GM21619 (cell line): ENCODE measurements around the gene ZNF598.
A peak's percentile ranks its signal among the peaks of the same experiment; 100 is the strongest.
"Not testable (repeated sequence)": the region's sequence is repeated elsewhere in the genome, so short reads cannot be mapped to it uniquely, and the experiment has no call there.

Experiments
- ATAC-seq: cut with Tn5 transposase; IDR thresholded peaks from one replicate; pipeline ENCODE4 v1.9.1; 2021; ENCODE audit not compliant: unreplicated experiment

ZNF598 gene

DNA sequence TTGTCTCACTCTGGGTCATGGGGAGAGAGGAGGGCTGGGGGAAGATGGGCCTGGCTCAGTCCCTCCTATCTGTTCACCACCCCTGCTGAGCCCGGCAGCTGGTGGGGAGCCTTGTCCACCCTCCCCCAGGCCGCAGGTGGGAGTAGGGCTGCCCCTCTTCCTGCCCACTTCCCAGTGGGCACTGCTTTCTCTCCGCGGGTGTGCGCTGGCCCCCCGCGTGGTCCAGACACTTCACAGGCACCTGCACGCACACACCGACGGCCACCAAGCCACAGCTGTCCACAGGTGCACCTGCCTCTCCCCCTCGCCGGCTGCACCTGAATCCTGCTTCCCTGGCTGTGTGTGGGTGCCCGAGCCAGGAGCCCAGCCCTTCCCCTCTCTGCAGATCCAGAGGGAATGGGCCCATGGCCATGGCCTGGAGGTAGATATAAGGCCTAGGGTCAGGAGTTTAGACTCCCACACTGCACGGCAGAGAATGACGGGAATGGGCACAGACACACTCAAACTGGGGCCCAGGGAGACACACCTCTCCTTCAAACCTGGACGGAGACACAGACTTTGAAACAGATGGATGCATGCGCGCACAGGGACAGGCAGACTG lies 19.1 kb upstream of the ZNF598 start:
- ATAC-seq: no peak

DNA sequence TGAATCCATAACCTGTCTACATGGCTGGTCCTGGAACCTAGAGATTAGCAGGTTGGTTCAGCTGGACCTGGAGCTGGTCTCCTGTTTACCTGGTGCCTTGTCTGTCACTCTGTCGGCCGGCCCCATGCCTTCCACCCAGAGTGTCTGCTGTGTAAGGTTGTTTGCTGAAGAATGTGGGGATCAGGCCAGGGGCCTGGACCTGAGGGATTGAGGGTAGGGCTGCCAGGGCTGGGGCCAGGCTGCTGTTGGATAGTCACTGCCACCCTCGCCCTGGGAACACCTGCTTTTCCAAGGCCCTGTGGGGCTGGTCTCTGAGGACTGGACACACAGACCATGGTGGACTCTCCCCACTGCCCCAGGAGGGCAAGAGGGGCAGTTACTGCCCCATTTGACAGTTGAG lies 18.5 kb upstream of the ZNF598 start:
- ATAC-seq: no peak

DNA sequence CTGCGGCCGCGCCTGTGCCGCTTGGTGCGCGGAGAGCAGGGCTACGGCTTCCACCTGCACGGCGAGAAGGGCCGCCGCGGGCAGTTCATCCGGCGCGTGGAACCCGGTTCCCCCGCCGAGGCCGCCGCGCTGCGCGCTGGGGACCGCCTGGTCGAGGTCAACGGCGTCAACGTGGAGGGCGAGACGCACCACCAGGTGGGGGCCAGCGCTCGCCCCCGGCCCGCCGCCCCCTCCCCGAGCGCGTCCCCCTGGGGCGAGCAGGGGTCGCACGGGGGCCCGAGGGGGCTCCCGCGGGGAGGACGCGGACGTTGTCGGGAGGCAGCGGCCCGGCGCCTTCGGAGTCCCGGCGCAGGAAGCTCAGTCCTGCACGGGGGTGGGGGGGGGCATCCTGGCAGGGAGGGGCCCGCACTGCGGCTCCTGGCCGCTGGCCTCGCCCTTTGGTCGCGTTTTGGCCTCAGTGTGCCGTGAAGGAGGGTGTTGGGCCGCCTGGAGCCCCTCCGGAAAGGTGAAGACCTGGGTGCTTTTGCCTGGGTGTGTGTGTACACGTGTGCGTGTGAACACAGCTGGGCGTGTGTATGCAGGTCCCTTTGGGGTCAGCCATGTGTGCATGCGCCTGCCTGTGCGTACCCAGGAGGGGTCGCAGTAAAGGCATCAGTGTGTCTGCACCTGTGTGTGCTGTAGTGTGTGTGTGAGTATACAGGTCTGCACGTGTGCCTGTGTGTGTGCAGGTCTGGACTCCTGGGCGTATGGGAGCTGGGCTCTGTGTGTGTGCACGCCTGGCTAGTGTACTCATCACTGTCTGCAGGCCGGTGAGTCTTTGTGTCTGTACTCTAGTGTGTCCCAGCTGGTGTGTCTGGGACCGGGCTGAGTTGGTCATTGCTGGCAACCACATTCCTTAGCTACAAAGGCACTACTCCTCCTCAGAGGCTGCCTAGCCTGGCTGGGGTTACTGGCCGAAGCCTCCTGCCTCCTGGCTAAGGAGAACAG lies 17.7 kb upstream of the ZNF598 start:
- no peak for ATAC-seq

DNA sequence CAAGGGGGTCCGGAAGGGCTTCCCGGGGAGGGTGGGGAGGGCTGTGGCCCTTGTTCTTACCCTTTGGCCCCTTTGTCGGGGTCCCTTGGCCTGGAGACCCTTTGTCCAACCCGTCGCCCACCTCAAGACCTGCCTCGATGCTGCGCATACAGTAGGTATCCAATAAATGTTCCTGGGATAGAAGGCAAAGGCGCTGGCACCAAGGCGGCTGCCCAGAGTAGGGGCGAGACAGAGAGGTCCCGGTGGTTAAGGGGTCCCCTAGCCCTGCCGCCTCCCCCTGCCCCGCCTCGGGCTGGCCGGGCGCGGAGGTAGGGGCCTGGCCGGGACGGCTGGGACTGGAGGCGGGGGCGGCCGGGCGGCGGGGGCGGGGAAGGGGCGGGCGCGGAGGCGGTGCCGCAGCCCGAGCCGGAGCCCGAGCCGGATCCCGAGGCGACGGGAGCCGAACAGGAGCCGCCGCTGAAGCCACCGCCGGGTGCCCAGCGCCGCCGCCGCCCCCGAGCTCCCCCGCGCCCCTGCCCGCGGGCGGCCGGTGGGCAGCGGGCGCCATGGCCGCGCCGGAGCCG lies 16.9 kb upstream of the ZNF598 start, which contains the start of gene NHERF2:
Gene NHERF2 (plus strand): TSS at position 442 of the 563 bp plus-strand sequence. CDS start 104 bp downstream, at position 546.
- no peak for ATAC-seq

DNA sequence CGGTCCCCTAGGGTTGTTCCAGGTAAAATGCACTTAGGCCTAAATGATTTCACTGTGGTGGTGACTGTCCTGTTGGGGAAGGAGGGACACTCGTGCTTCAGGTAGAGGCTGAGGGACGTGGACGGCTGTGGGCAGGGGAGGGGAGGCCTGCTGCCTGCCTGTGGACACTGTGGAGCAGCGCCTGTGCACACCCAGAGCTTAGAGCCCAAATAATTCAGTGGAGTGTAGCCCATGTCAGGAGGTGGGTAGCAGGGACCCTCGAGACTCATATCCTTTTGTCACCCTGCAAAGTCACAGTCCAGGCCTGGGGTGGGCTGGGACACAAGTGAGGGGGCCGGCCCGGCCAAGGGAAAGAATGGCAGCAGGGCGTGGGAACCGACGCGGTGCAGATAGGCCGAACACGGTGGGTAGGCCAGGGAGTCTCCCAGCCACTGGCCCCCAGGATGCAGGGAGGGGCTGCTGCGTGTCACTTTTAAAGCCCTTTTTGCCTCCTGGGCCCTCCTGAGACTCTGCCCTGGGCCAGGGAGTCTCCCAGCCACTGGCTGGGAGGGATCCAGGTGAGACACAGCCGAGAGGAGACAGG lies 16.3 kb upstream of the ZNF598 start:
- ATAC-seq: no peak

DNA sequence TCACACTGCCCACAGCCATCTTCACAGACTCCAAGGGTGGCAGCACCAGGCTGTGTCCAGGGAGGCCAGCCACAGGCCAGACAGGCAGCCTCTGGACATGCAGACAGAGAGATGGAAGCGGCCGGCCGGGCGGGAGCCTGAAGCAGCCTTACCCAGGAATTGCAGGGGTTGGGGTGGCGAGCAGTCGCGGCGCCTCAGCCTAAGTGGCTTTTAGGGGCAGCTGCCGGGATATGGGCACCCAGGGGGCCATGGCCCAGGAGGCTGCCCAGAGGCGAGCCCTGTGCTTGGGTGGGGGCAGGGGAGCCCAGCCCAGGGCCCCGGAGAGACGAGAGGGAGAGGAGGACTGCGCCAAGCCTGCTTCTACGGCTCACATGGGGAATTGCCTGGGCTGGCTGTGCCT lies 15.6 kb upstream of the ZNF598 start:
- ATAC-seq: no peak

DNA sequence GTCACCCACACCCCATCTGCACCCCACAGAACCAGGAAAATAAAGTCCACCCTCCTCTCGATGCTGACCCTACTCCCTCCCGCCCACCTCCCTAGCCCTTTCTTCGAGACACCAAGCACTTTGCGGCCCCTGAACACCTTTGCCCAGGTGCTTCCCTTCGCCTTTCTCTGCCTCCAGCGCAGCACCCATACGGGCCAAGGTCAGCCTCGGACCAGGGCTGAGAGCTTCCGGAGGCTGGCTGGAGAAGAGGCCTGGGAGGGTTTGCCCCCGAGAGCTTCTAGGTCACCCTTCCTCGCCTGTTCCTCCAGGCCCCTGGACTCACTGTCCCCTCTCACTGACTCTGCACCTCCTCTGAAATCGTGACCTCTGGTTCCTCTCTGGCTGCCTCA lies 14.4 kb upstream of the ZNF598 start:
- no peak for ATAC-seq

DNA sequence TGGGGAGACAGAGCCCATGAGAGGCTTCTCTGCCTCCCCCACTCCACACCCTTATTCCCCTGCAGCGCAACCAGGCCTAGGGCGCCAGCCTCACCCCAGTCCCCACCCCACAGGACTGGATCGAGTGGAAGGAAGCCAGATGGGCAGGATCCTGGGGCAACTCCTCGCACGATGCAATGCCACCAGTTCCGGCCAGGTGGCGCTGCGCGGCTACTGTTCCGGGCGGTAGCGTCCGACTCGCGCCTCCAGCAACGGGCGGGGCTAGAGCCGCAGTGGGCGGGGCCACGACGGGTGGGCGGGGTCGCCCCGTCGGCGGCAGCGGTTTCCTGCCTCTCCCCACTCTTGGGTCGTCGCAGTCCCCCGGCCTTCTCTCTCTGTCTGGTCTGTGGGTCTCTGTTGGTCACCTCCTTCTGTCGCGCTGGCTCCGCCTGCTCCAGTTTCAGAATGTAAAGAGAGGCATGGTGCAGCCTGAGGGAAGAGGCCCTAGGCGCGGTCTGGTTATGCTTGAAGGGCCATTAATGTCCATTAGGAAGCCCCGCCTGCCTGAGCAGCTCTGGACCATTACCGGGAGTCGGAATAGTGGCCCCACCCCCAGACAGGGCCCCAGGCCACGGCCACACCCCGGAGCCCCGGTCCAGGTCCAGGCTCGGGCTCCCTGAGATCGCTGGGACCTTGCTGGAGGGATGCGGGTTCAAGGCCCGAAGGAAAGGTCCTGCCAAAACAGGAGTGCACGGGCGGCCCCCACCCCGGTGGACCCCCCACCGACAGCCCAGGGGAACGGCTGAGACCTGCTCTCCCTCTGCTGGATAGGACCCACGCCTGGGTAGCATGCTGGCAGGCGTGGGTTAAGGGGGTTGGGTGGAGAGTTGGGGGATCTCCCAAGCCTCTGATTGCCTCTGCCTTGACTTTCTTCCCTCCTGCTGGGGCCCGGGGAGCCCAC lies 13.7 kb upstream of the ZNF598 start:
- ATAC-seq: peak; percentile 75

DNA sequence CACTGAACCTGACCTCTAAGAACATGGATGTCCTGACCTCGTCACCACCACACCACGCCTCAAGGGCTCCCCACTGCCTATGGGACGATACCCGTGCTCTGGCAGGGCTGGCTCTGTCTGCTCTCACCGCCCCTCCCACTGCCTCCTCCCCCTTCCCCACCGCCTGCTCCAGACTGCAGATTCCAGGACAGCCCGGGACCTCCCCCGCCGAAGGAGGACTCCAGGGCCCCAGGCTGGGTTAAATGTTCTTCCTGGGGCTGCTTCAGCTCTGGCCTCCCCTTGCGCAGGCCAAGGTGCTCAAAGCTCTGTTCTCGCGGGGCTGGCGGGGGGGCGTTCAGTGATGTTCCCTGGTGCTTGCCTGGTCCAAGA lies 13.1 kb upstream of the ZNF598 start:
- ATAC-seq: no peak

DNA sequence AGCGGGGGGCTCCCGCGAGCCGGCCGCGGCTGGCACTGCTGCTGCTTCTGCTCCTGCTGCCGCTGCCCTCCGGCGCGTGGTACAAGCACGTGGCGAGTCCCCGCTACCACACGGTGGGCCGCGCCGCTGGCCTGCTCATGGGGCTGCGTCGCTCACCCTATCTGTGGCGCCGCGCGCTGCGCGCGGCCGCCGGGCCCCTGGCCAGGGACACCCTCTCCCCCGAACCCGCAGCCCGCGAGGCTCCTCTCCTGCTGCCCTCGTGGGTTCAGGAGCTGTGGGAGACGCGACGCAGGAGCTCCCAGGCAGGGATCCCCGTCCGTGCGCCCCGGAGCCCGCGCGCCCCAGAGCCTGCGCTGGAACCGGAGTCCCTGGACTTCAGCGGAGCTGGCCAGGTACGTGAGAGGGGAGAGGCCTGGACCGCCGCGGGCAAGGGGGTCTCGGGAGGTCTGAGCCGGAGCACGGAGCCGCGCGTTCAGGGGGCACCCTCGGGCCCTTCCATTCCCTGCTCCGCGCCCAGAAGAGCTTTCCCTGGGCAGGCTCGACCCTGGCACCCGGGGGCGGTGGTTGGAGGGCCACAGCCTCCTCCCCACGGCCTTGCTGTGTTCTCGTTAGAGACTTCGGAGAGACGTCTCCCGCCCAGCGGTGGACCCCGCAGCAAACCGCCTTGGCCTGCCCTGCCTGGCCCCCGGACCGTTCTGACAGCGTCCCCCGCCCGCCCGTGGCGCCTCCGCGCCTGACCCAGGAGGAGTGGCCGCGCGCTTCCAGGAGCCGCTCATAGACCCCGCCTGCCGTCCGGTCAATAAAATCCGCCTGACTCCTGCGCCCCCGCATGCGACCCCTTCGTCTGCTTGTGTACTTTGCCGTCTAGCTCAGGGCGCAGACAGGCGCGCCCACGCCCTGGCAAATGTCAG lies 10.6 kb upstream of the ZNF598 start:
- ATAC-seq: no peak

DNA sequence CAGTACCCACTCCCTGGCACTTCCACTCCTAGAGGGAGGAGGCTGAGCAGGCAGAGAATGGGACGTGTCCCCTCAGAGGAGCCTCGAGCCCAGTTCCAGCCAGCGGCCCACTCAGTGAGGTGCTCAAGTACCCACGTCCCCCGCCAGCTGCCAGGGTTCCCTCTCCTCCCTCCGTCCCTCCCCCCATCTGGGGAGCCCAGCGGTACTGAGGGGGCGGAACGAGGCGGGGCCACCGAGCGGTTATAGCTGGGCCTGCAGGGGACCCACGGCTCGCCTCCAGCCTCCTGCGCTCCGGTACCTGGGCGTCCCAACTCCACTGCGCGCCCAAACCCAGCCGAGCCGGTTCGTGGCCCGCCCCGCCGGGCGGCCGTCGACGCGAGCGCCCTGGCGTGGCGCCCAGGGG lies 9.9 kb upstream of the ZNF598 start, which contains the start of gene NPW:
Gene NPW (plus strand): TSS at position 268 of the 403 bp plus-strand sequence.
- no peak for ATAC-seq

DNA sequence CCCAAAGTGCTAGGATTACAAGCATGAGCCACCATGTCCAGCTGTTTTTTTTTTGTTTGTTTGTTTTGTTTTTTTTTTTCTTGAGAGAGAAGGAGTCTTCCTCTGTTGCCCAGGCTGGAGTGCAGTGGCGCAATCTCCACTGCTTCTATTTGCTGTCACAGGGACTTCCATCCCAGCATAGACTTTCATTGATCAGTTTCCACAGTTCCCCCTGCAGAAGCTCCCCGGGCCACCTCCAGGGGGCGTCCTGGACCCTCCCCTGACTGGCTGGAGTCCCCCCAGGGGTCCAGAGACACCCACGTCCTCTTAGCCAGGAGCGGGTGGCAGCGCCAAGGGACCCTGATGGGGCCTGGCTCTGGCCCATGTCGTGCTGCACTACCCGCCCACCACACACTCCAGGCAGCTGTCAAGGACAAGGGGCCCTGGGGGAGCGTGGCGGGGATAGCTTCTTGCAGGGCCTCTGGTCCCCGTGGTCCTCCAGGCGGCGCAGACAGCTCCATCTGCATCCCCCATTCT lies 6.8 kb upstream of the ZNF598 start:
- ATAC-seq: no peak

DNA sequence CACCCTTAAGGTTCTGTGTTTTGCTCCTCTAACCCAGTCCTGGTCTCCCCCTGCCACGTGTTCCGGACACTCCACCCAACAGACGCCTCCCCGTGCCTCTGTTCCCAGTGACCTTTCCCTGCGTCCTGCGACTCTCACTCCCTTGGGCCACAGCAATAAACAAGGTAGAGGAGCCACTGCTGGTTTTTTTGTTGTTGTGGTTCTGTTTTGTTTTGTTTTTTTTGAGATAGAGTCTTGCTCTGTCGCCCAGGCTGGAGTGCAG lies 6.3 kb upstream of the ZNF598 start:
- no peak for ATAC-seq

DNA sequence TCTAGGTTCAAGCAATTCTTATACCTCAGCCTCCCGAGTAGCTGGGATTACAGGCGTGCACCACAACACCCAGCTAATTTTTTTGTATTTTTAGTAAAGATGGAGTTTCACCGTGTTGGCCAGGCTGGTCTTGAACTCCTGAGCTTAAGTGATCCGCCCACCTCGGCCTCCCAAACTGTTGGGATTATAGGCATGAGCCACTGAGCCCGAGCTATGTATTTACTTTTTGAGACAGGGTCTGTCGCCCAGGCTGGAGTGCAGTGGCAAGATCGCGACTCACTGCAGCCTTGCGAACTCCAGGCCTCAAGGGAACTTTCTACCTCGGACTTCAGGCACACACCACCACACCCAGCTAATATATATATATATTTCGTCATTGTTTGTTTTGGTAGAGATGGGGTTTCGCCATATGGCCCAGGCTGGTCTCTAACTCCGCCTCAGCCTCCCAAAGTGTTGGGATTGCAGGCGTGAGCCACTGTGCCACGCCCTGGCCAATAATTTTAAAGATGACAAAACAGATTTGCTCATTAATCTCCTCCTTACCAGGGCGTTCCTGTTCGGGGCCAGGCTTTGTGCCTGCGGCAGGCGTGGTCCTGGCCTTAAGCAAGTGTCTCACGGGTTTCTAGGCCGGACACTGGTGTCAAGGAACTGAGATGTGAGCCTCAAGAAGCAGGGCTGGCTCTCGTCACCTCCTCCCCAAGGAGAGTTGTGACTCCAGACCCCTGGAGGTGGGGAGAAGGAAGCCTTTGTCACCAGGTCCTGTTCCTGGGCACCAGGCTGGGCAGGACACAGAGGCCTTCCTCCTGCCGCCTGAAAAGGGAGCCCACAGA lies 5.7 kb upstream of the ZNF598 start:
- ATAC-seq: no peak

DNA sequence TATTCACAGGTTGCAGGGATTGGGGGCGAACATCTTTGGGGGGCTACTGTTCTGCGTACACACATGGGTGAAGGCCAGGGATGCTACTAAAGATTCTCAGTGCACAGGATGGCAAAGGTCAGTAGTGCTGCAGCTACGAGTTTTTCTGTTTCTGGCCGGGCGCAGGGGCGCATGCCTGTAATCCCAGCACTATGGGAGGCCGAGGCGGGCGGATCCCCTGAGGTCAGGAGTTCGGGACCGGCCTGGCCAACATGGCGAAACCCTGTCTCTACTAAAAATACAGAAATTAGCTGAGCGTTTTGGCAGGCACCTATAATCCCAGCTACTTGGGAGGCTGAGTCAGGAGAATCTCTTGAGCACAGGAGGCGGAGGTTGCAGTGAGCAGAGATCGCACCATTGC lies 3.9 kb upstream of the ZNF598 start:
- ATAC-seq: no peak

DNA sequence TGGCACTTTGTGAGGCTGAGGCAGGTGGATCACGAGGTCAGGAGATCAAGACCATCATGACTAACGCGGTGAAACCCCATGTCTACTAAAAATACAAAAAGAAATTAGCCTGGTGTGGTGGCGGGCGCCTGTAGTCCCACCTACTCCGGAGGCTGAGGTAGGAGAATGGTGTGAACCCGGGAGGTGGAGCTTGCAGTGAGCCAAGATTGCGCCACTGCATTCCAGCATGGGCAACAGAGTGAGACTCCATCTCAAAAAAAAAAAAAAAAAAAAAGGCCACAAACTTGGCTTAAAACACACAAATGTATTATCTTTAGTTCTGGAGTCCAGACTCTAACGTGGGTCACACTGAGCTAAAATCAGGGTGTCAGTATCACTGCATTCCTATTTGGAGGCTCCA lies 2.1 kb upstream of the ZNF598 start:
- ATAC-seq: not testable (repeated sequence)

DNA sequence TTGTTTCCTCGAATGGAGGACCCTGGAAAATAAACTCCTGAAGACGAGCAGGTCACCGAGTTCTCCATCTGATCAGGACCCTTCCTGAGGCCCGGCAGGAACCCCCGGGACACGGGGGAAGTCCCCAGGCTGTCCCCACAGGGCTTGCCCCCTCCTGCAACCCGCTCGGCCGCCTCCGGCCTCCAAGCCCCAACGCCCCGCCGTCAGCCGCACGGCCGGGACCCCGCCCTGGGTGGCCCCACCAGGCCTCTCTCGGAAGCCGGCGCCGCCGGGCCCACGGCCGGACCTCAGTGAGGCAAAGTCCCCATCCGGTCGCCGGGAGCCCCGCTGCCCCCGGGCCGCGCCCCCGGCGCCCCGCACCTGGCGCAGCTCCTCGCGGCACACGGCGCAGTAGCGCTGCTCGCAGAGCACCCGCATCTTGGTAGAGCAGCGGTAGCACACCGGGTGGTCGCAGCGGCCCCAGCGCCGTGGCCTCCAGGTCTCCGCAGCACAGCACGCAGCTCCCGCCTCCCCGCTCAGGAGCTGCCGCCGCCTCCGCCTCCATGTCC lies 383 bp downstream of the ZNF598 start:
- ATAC-seq: peak; percentile 25

DNA sequence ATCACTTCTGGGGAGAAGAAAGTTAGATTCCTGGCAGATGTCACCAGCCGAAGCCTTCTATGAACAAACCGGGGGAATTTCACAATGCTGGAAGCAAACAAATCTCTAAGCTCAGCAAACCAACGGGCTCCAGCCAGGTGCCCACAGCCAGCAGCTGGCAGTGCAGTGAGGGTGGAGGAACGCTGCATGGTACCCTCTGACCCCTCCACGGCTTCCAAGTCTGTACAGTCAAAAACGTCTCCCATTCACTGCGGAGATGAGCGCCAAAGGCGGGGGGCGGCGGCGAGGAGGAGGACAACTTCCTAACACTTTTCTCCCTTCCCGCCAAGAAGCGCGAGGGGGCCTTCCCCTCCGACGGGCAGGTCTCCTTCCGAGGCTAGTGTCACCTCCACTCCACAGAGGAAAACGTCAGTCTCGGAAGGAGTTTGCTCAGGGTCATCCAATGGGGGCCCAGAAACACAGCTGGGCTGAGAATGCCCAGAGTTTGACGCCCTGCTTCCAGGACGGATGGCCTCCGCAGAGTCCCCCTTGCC lies 924 bp downstream of the ZNF598 start:
- ATAC-seq: peak; percentile 1
